NCI-H524 treated with DMSO at 0.1 percent for 48 hours (cell line): ENCODE data around the gene RAB15.

ENCODE experiments used
- DNase-seq: peaks from one replicate; lab custom pipeline; 2025; lab: John Stamatoyannopoulos, UW

The RAB15 gene

GRCh38 chr14:64971943-64972791 lies at the start of gene RAB15:
Gene RAB15, minus strand, starts transcription at chr14:64972336. Its CDS starts 260 bp downstream, at chr14:64972076.
- DNase-seq = no peak

- no peak for DNase-seq
Measured at GRCh38 chr14:65019944-65020566, 47.9 kb upstream of the RAB15 start.

- no peak for DNase-seq
Measured at GRCh38 chr14:65016471-65016870, 44.3 kb upstream of the RAB15 start.

- no peak for DNase-seq
Measured at GRCh38 chr14:65015391-65015790, 43.3 kb upstream of the RAB15 start.

- DNase-seq = no peak
Measured at GRCh38 chr14:65012353-65012752, 40.2 kb upstream of the RAB15 start.

- DNase-seq = no peak
Measured at GRCh38 chr14:65011538-65011937, 39.4 kb upstream of the RAB15 start.

GRCh38 chr14:65010211-65010931 lies 38.2 kb upstream of the RAB15 start:
- DNase-seq = no peak

GRCh38 chr14:65007202-65007601 lies 35.1 kb upstream of the RAB15 start:
- no peak for DNase-seq

GRCh38 chr14:65006261-65006721 lies 34.2 kb upstream of the RAB15 start:
- DNase-seq = no peak

GRCh38 chr14:65003394-65003793 lies 31.3 kb upstream of the RAB15 start:
- DNase-seq = no peak

- no peak for DNase-seq
Measured at GRCh38 chr14:65002586-65003210, 30.6 kb upstream of the RAB15 start.

GRCh38 chr14:65001723-65002122 lies 29.6 kb upstream of the RAB15 start:
- no peak for DNase-seq

GRCh38 chr14:65000898-65001591 lies 28.9 kb upstream of the RAB15 start:
- no peak for DNase-seq

GRCh38 chr14:64998455-64998931 lies 26.4 kb upstream of the RAB15 start:
- DNase-seq = no peak

- no peak for DNase-seq
Measured at GRCh38 chr14:64997108-64997794, 25.1 kb upstream of the RAB15 start.

- no peak for DNase-seq
Measured at GRCh38 chr14:64995291-64995690, 23.2 kb upstream of the RAB15 start.

- DNase-seq = no peak
Measured at GRCh38 chr14:64994540-64994939, 22.4 kb upstream of the RAB15 start.

- no peak for DNase-seq
Measured at GRCh38 chr14:64993266-64993930, 21.3 kb upstream of the RAB15 start.

- DNase-seq = no peak
Measured at GRCh38 chr14:64992328-64992885, 20.3 kb upstream of the RAB15 start.

- no peak for DNase-seq
Measured at GRCh38 chr14:64990939-64991338, 18.8 kb upstream of the RAB15 start.
